ENCODE data around the gene GRIA4. TPM values are rescaled to one million over a fixed set of nuclear protein-coding genes. Genes with fewer than 3 reads are reported as not detected.

The GRIA4 gene
- total and polyA plus RNA-seq, 2 donors (not counting 1 experiment from before 2014, with no cell fraction given), result not detected

- H3K27ac Mint-ChIP-seq, result no peak overlapping the region
- Histone ChIP-seq H3K9ac (ENCODE audit: low read length) (no peak overlapping the region), H3K4me3 (ENCODE audit: control extremely low read depth in 1 of 5, extremely low read depth in 1 of 5, insufficient read depth in 1 of 5, low read depth in 2 of 5, low read length in 4 of 5) (no peak overlapping the region), H3K36me3 (replicated peaks in 1 of 2; ENCODE audit: control extremely low read depth in 1 of 2, control insufficient read depth in 1 of 2, extremely low read depth in 1 of 2, insufficient read depth in 2 of 2, low read length in 1 of 2) (no peaks in the 10 kb centered on the region), H3K27ac (ENCODE audit: low read length in 2 of 2) (no peak overlapping the region), H3K4me1 (ENCODE audit: control insufficient read depth in 2 of 2, insufficient read depth in 2 of 2, low read length in 2 of 2) (no peaks in the 10 kb centered on the region), H3K4me2 (replicated peaks; ENCODE audit: low read depth, low read length, poor library complexity, severe bottlenecking) (no peak overlapping the region), H3K79me2 (ENCODE audit: control insufficient read depth, insufficient read depth, low read length) (no peaks in the 10 kb centered on the region), H3K27me3 (replicated peaks in 1 of 4; ENCODE audit: control extremely low read depth in 1 of 4, control insufficient read depth in 3 of 4, insufficient read depth in 4 of 4, low read length in 3 of 4) (no peaks in the 10 kb centered on the region), H4K20me1 (ENCODE audit: control insufficient read depth, insufficient read depth, low read length, poor library complexity, severe bottlenecking) (no peaks in the 10 kb centered on the region), H2AFZ (ENCODE audit: insufficient read depth, low read depth, low read length, poor library complexity, severe bottlenecking) (no peak overlapping the region), H3K9me3 (ENCODE audit: control extremely low read depth in 1 of 3, control insufficient read depth in 2 of 3, insufficient read depth in 1 of 3, low read length in 2 of 3) (no peaks in the 10 kb centered on the region)
- H3K4me3 Mint-ChIP-seq, result no peak overlapping the region
- H3K9me3 Mint-ChIP-seq (ENCODE audit: insufficient read depth), result peaks cover 3% of the 10 kb centered on the region
- no peaks in the 10 kb centered on the region for H3K4me1 Mint-ChIP-seq
- DNase-seq, result no peak
- H3K27me3 Mint-ChIP-seq, result no peaks in the 10 kb centered on the region
- POLR2A ChIA-PET, result no interaction called here
- ATAC-seq (ENCODE audit: low read depth), result no peak
- intact Hi-C loops (cut with micrococcal nuclease), result no loop called here
- TF ChIP-seq EZH2 (IDR thresholded peaks at IDR 0.05; ENCODE audit: borderline replicate concordance, insufficient read depth, low read depth, low read length, poor library complexity, severe bottlenecking) (no peak), CTCF (IDR thresholded peaks at IDR 0.05) (no peak)
- CTCF ChIA-PET, result no interaction called here
These were observed 344.0 kb downstream of the GRIA4 start for GRCh38 chr11:105953886-105954285.

- H3K27ac ChIP-seq (ENCODE audit: low read length in 2 of 2), result no peak overlapping the region
- peaks cover 0 to 11% (median 1%) of the 10 kb centered on the region in 3 donors for H3K9me3 ChIP-seq (ENCODE audit: control extremely low read depth in 1 of 3, control insufficient read depth in 2 of 3, insufficient read depth in 1 of 3, low read length in 2 of 3)
- no peaks in the 10 kb centered on the region for H3K4me1 ChIP-seq (ENCODE audit: control insufficient read depth in 2 of 2, insufficient read depth in 2 of 2, low read length in 2 of 2)
- no peak overlapping the region for H3K4me3 ChIP-seq (ENCODE audit: control extremely low read depth in 1 of 5, extremely low read depth in 1 of 5, insufficient read depth in 1 of 5, low read depth in 2 of 5, low read length in 4 of 5)
- Mint-ChIP-seq H3K27me3 (no peaks in the 10 kb centered on the region), H3K4me1 (no peaks in the 10 kb centered on the region), H3K4me3 (no peak overlapping the region), H3K27ac (no peak overlapping the region), H3K9me3 (ENCODE audit: insufficient read depth) (peaks cover 4% of the 10 kb centered on the region)
- ATAC-seq (ENCODE audit: low read depth), result no peak
- H3K79me2 ChIP-seq (ENCODE audit: control insufficient read depth, insufficient read depth, low read length), result no peaks in the 10 kb centered on the region
- DNase-seq, result no peak
- no peaks in the 10 kb centered on the region for H3K36me3 ChIP-seq (replicated peaks in 1 of 2; ENCODE audit: control extremely low read depth in 1 of 2, control insufficient read depth in 1 of 2, extremely low read depth in 1 of 2, insufficient read depth in 2 of 2, low read length in 1 of 2)
- ChIA-PET CTCF (no interaction called here), POLR2A (no interaction called here)
- no peaks in the 10 kb centered on the region for H3K27me3 ChIP-seq (replicated peaks in 1 of 4; ENCODE audit: control extremely low read depth in 1 of 4, control insufficient read depth in 3 of 4, insufficient read depth in 4 of 4, low read length in 3 of 4)
- H2AFZ ChIP-seq (ENCODE audit: insufficient read depth, low read depth, low read length, poor library complexity, severe bottlenecking), result no peak overlapping the region
- H3K4me2 ChIP-seq (replicated peaks; ENCODE audit: low read depth, low read length, poor library complexity, severe bottlenecking), result no peak overlapping the region
- H4K20me1 ChIP-seq (ENCODE audit: control insufficient read depth, insufficient read depth, low read length, poor library complexity, severe bottlenecking), result no peaks in the 10 kb centered on the region
- intact Hi-C loops (cut with micrococcal nuclease), result no loop called here
- 91% methylated on average over 18 of the region's 22 CpGs for WGBS (ENCODE audit: insufficient coverage)
- no peak overlapping the region for H3K9ac ChIP-seq (ENCODE audit: low read length)
- TF ChIP-seq CTCF (IDR thresholded peaks at IDR 0.05), result no peak
- TF ChIP-seq EZH2 (IDR thresholded peaks at IDR 0.05; ENCODE audit: borderline replicate concordance, insufficient read depth, low read depth, low read length, poor library complexity, severe bottlenecking), result no peak
These were observed 350.7 kb downstream of the GRIA4 start for GRCh38 chr11:105960252-105961245.

All from B cell (primary cell).